Nephron (organoid): ENCODE data around the gene REXO1.

Source experiments
- H3K27ac Mint-ChIP-seq, 3 experiments: 2 replicates each; pipeline ENCODE4 v1.8.0; 2020; ENCODE audit warnings: mixed read lengths in 3 of 3, mild to moderate bottlenecking in 2 of 3, moderate library complexity in 1 of 3
- H3K27me3 Mint-ChIP-seq: 2 replicates; pipeline ENCODE4 v1.8.0; 2021; ENCODE audit warnings: low read depth, mild to moderate bottlenecking, moderate library complexity, mixed read lengths
- H3K36me3 Mint-ChIP-seq: 2 replicates; pipeline ENCODE4 v1.8.0; 2020; ENCODE audit warnings: low read depth, mixed read lengths
- H3K4me1 Mint-ChIP-seq: 2 replicates; pipeline ENCODE4 v1.8.0; 2020; ENCODE audit warnings: mixed read lengths
- H3K4me3 Mint-ChIP-seq, 3 experiments: 2 replicates each; pipeline ENCODE4 v1.8.0; 2020; ENCODE audit warnings: mild to moderate bottlenecking in 3 of 3, mixed read lengths in 3 of 3, moderate library complexity in 2 of 3
- H3K9me3 Mint-ChIP-seq: 2 replicates; pipeline ENCODE4 v1.8.0; 2020; ENCODE audit warnings: mixed read lengths
- CTCF ChIP-seq, 3 experiments: fragments of 200-600 bp; sonication (generic); IDR thresholded peaks; one replicate each; pipeline ENCODE4 v1.5.0; 2021; ENCODE audit warnings: antibody characterized with exemption in 3 of 3; ENCODE audit not compliant: unreplicated experiment in 3 of 3

REXO1 gene

GRCh38 chr19:1785310-1785709, 63.0 kb downstream of the REXO1 start:
- Mint-ChIP-seq H3K27ac (no peak overlapping the region), H3K9me3 (peaks cover 15% of the 10 kb centered on the region), H3K36me3 (no peaks in the 10 kb centered on the region), H3K27me3 (peaks cover 75% of the 10 kb centered on the region), H3K4me3 (no peak overlapping the region), H3K4me1 (peaks cover 4% of the 10 kb centered on the region)
- no peak for TF ChIP-seq CTCF (IDR thresholded peaks at IDR 0.05; ENCODE audit: unreplicated experiment in 3 of 3)

- no peak overlapping the region for H3K4me3 Mint-ChIP-seq
- H3K27ac Mint-ChIP-seq, result no peak overlapping the region
- H3K4me1 Mint-ChIP-seq, result peaks cover 10% of the 10 kb centered on the region
- H3K9me3 Mint-ChIP-seq, result peaks cover 15% of the 10 kb centered on the region
- peaks cover 86% of the 10 kb centered on the region for H3K27me3 Mint-ChIP-seq
- TF ChIP-seq CTCF (IDR thresholded peaks at IDR 0.05; ENCODE audit: unreplicated experiment in 3 of 3), result no peak
- no peaks in the 10 kb centered on the region for H3K36me3 Mint-ChIP-seq
These were observed 64.4 kb downstream of the REXO1 start for GRCh38 chr19:1783874-1784273.

GRCh38 chr19:1783354-1783753, 64.9 kb downstream of the REXO1 start:
- TF ChIP-seq CTCF (IDR thresholded peaks at IDR 0.05; ENCODE audit: unreplicated experiment in 3 of 3), result no peak
- H3K4me3 Mint-ChIP-seq, result no peak overlapping the region
- H3K9me3 Mint-ChIP-seq, result peaks cover 15% of the 10 kb centered on the region
- H3K36me3 Mint-ChIP-seq, result no peaks in the 10 kb centered on the region
- H3K27me3 Mint-ChIP-seq, result peaks cover 86% of the 10 kb centered on the region
- peaks cover 10% of the 10 kb centered on the region for H3K4me1 Mint-ChIP-seq
- H3K27ac Mint-ChIP-seq, result no peak overlapping the region

- no peak for TF ChIP-seq CTCF (IDR thresholded peaks at IDR 0.05; ENCODE audit: unreplicated experiment in 3 of 3)
- Mint-ChIP-seq H3K36me3 (no peaks in the 10 kb centered on the region), H3K9me3 (peaks cover 15% of the 10 kb centered on the region), H3K27me3 (peaks cover 87% of the 10 kb centered on the region), H3K27ac (no peak overlapping the region), H3K4me1 (peaks cover 10% of the 10 kb centered on the region), H3K4me3 (no peak overlapping the region)
These were observed 65.8 kb downstream of the REXO1 start for GRCh38 chr19:1782521-1782920.

GRCh38 chr19:1780272-1780958, 67.9 kb downstream of the REXO1 start:
- H3K4me3 Mint-ChIP-seq, result no peak overlapping the region
- H3K27me3 Mint-ChIP-seq, result peaks cover 91% of the 10 kb centered on the region
- no peak overlapping the region for H3K27ac Mint-ChIP-seq
- peaks cover 10% of the 10 kb centered on the region for H3K4me1 Mint-ChIP-seq
- no peaks in the 10 kb centered on the region for H3K36me3 Mint-ChIP-seq
- H3K9me3 Mint-ChIP-seq, result peaks cover 20% of the 10 kb centered on the region
- no peak for TF ChIP-seq CTCF (IDR thresholded peaks at IDR 0.05; ENCODE audit: unreplicated experiment in 3 of 3)

GRCh38 chr19:1779574-1779973, 68.7 kb downstream of the REXO1 start:
- Mint-ChIP-seq H3K27me3 (peaks cover 93% of the 10 kb centered on the region), H3K36me3 (no peaks in the 10 kb centered on the region), H3K27ac (no peak overlapping the region), H3K4me1 (peaks cover 10% of the 10 kb centered on the region), H3K4me3 (no peak overlapping the region), H3K9me3 (peaks cover 20% of the 10 kb centered on the region)
- no peak for TF ChIP-seq CTCF (IDR thresholded peaks at IDR 0.05; ENCODE audit: unreplicated experiment in 3 of 3)
